Measurements from ENCODE around the gene MED13L. TPM values are rescaled to one million over a fixed set of nuclear protein-coding genes. Genes with fewer than 3 reads are reported as not detected.

The MED13L gene
- total RNA-seq, 1 donor from 2014 or later: 97.7 TPM

DNA sequence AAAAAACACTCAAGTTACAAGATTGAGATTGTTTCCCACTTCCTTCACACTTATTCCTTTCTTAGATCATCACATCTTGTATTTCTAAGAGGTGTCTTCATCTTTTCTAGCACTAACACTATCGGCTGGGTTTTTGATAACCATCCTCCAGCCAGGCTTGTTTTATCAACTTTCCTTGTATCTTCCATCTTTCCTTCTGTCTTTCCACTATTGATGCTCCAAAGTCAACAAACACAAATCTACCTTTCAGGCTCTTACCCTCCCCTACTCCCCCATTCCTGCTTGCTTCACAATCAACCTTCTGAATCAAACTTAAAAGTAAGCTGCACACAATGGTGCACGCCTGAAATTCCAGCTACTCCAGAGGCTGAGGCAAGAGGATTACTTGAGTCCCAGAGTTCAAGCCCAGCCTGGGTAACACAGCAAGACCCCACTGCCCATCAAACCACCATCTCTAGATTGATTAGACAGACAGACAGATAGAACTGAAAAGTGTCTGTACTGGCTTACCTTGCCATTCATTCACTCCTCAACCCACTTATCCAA, 12.9 kb downstream of the MED13L start:
- no peaks in the 10 kb centered on the region for H3K27me3 Mint-ChIP-seq
- no peak overlapping the region for H3K27ac Mint-ChIP-seq
- no peak for DNase-seq (ENCODE audit: extremely low spot score, unreplicated experiment)
- H3K36me3 Mint-ChIP-seq: no peaks in the 10 kb centered on the region
- peaks cover 22% of the 10 kb centered on the region for H3K4me1 Mint-ChIP-seq (ENCODE audit: unreplicated experiment)
- TF ChIP-seq CTCF (conservative IDR thresholded peaks at IDR 0.05): no peak
- H3K9me3 Mint-ChIP-seq: no peaks in the 10 kb centered on the region
- no peak overlapping the region for H3K4me3 Mint-ChIP-seq

GRCh38 chr12:116263844-116264243, 13.6 kb downstream of the MED13L start:
- no peak for DNase-seq (ENCODE audit: extremely low spot score, unreplicated experiment)
- Mint-ChIP-seq H3K27ac (no peak overlapping the region), H3K36me3 (no peaks in the 10 kb centered on the region), H3K27me3 (no peaks in the 10 kb centered on the region), H3K4me1 (ENCODE audit: unreplicated experiment) (peaks cover 22% of the 10 kb centered on the region), H3K9me3 (no peaks in the 10 kb centered on the region), H3K4me3 (no peak overlapping the region)
- TF ChIP-seq CTCF (conservative IDR thresholded peaks at IDR 0.05): no peak

DNA sequence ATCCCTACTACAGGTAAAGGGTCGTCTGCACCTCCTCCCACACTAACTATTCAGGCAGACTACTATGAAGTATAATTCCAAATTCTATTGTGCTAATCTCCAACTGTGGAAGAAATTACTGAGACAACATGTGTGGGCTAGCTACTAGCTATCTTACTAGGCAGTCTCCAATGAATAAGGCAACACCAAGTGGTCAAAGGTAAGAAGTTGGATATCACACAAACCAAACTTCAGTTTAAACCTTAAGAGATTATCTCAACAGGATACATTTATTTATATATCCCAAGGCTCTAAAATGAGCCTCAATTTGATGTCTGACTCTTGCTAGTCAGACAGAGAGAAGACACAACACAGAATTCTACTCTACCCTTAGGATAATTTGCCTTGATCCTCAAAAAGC, 14.1 kb downstream of the MED13L start:
- Mint-ChIP-seq H3K27me3 (no peaks in the 10 kb centered on the region), H3K27ac (no peak overlapping the region), H3K4me1 (ENCODE audit: unreplicated experiment) (peaks cover 22% of the 10 kb centered on the region), H3K36me3 (no peaks in the 10 kb centered on the region), H3K9me3 (no peaks in the 10 kb centered on the region), H3K4me3 (no peak overlapping the region)
- no peak for DNase-seq (ENCODE audit: extremely low spot score, unreplicated experiment)
- TF ChIP-seq CTCF (conservative IDR thresholded peaks at IDR 0.05): no peak

DNA sequence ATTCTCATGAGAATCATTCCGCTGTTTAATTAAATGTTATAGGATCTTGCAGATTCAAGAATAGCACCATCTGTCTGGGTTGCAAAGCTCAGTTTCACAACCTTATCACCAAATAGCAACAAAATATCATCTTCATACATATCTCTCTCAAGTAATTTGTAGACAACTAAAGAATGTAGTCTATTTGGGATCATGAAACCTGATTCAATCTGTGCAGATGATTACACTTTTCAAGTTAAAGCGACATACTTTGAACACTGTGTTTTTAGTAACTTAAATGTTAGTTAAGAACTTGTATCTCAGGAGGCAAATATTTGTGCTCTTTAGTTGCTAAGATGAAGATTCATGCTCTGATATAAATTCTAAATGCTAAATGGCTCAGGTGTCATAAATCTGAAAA, 14.8 kb downstream of the MED13L start:
- no peaks in the 10 kb centered on the region for H3K27me3 Mint-ChIP-seq
- H3K9me3 Mint-ChIP-seq: no peaks in the 10 kb centered on the region

DNA sequence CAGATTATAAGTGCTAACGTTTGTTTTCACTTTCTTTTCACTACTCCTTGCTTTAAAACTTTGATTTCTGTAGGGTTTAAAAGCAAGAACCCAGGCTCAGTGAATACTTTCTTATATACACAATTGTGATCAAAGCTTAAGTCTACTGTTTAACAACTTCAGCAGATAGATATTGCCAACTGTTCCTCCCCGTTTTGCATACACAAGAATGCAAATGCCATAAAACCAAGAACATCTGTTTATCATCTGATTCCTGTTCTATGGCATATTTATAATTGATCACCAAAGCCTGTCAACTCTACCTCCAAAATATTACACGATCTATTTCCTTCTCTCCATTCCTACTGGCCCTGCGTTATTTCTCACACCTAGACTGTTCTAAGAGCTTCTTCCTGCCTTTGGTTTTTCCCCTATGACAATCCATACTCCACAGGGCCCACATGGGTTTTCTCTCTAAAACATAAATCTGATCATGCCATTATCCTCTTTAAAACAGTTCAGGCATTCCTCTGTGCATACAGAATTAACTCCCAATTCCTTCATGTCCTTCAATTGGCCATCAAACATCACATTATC, 15.9 kb downstream of the MED13L start:
- TF ChIP-seq CTCF (conservative IDR thresholded peaks at IDR 0.05): no peak
- no peaks in the 10 kb centered on the region for H3K36me3 Mint-ChIP-seq
- H3K4me3 Mint-ChIP-seq: no peak overlapping the region
- no peak for DNase-seq (ENCODE audit: extremely low spot score, unreplicated experiment)
- H3K9me3 Mint-ChIP-seq: no peaks in the 10 kb centered on the region
- peaks cover 29% of the 10 kb centered on the region for H3K4me1 Mint-ChIP-seq (ENCODE audit: unreplicated experiment)
- no peak overlapping the region for H3K27ac Mint-ChIP-seq
- no peaks in the 10 kb centered on the region for H3K27me3 Mint-ChIP-seq

More for the DNA sequence above, 14.8 kb downstream of the MED13L start:
- no peak for TF ChIP-seq CTCF (conservative IDR thresholded peaks at IDR 0.05)
- Mint-ChIP-seq H3K36me3 (no peaks in the 10 kb centered on the region), H3K27ac (no peak overlapping the region), H3K4me3 (no peak overlapping the region), H3K4me1 (ENCODE audit: unreplicated experiment) (peaks cover 22% of the 10 kb centered on the region)
- no peak for DNase-seq (ENCODE audit: extremely low spot score, unreplicated experiment)

Data from type B pancreatic cell (in vitro differentiated cells).